GM19099 (cell line): Measurements from ENCODE around the gene CAMK1G.

Source experiments
- POLR2A ChIP-seq: IDR thresholded peaks from 3 replicates; pipeline ENCODE4 v1.6.1; 2011; ENCODE audit warnings: low read depth; ENCODE audit not compliant: insufficient read length; ENCODE audit errors: extremely low read depth

The CAMK1G gene

GRCh38 chr1:209650454-209650853 lies 66.9 kb downstream of the CAMK1G start:
- no peak for TF ChIP-seq POLR2A

DNA sequence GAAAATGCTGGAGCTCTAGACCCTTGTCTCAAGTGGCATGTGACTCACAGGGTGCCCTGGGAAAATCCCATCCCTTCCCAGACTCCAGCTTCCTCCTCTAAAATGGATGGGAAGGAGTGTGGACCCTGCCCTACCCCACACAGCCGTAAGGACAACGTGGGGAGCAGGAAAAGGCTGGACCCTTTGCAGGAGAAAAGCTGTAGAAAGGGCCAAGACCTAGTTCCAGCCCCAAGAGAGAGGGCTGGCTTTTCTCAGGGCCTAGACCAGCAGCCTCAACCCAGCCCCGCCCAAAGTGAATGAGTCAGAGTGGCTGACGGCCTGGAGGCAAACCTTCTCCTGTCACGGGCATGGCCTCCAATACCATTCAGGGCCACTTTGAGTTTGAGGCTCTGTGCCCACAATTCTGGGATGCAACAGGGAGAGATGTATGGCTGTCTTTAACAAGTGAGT lies 67.6 kb downstream of the CAMK1G start:
- TF ChIP-seq POLR2A: no peak

DNA sequence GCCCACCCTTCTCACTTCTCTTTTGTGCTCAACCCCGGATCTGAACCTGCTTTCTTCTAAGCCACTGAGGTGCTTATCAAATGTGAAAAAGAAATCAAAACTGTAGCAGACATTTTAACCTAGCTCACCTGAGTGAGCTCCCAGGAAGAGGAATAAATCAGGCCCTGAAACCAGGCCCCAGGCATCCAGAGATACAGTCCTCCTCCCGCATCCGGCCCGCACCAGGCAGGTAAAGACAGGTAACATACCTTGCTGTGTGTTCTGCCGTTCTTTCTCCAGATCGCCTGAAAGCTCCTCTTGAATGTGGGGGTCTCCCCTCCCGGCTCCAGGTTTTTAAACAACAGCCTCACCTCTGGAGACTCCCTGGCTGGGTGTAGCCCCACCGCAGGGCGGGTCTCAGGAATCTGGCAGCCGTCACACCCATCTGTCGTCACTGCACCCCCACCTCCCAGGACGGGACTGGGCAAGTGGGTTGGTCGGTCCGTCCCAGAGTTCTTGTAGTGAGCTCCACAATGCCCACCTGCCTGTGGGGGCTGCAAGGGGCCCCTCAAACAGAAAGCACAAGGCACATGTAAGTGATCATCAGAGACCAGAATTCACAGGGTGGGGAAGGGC lies 68.7 kb downstream of the CAMK1G start, which contains the start of gene LAMB3:
Gene LAMB3, minus strand, starts transcription at position 305 of the 615 bp plus-strand sequence. CDS start 1,481 bp downstream, outside the sequence.
- no peak for TF ChIP-seq POLR2A

DNA sequence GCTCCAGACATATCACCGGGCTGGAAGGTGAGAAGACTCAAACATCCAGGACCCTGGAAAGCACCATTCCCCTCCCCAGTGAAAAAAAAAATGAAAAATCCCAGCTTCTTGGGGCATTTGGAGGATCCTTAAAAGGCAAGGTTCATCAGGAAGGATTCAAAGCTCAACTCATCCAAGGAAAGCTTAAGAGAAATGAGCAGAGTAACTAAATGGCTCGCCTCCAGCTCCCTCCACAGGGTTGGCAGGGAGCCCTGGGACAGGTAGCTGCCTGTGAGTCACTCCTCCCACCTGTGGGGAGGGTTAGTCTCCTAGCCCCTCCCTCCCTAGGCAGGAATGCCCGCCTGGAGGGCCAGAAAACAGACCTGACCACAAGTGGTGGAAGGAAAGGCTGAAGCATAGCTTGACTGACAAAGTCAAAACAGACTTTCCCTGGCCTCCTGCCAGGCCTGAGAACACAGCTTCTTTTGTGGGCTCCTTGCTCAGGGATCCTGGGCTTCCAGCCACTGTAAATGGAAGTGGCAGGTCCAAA lies 69.4 kb downstream of the CAMK1G start:
- no peak for TF ChIP-seq POLR2A

DNA sequence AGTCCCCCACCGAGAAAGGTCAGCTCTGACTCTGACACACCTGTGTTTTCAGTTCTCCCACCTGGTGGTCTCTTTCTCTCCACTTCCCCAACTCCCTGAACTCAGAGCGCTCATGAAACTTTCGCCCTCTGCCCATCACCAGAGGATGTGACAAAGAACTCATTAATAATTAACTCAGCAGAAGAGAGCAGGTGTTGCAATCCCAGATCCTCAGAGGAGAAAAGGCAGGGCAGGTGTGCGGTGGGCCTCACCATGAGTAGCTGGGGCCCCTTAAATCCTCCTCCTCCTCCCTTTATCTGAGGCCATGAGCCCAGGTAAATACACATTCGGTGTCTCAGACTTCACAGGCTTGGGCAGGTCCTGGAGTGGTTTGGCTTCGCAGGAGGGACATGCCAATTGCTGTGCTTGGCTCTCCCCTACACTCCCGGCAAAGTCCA lies 70.4 kb downstream of the CAMK1G start:
- TF ChIP-seq POLR2A: no peak

GRCh38 chr1:209655411-209656231 lies 72.1 kb downstream of the CAMK1G start:
- no peak for TF ChIP-seq POLR2A

- no peak for TF ChIP-seq POLR2A
These were observed 73.8 kb downstream of the CAMK1G start for GRCh38 chr1:209657140-209657879.

DNA sequence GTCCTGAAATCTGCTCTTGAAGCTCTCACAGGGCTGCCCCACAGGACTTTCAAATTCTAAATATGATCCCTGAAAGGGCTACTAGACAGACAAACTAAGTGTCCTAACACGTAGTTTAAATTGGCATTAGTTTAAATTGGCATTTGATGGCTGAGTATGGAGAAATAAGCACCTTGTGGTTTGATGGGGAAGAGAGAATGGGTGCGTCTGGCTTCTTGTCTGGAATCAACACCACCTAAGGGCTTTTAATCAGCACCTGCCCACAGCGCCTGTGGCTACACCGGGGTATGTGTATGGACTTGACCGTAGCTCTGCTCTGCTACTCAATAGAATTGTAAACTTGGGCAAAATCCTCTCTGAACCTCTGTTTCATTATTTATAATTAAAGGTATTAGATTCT lies 74.4 kb downstream of the CAMK1G start:
- TF ChIP-seq POLR2A: no peak

GRCh38 chr1:209659909-209660308 lies 76.4 kb downstream of the CAMK1G start:
- TF ChIP-seq POLR2A: no peak

DNA sequence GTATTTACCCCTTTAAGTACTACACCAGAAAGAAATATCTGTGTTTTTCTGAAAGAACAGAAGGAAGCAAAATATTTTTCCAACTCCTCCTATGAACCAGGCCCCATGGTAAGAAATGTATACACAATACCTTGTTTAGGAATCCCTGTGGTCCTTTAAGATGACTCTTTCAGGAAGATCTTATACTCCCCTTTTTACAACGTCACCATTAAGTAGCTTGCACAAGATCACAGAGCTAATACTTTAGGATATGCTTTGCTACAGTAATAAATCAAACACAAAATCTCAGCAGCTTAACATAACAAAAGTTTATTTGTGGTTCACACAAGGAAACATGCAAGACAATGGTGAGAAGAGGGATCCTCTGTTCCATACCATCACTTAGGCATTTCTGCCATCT lies 77.6 kb downstream of the CAMK1G start:
- TF ChIP-seq POLR2A: no peak

- TF ChIP-seq POLR2A: no peak
These were observed 79.4 kb downstream of the CAMK1G start for GRCh38 chr1:209662879-209663327.
